ENCODE data around the gene SEMA3G.

Gene SEMA3G

DNA sequence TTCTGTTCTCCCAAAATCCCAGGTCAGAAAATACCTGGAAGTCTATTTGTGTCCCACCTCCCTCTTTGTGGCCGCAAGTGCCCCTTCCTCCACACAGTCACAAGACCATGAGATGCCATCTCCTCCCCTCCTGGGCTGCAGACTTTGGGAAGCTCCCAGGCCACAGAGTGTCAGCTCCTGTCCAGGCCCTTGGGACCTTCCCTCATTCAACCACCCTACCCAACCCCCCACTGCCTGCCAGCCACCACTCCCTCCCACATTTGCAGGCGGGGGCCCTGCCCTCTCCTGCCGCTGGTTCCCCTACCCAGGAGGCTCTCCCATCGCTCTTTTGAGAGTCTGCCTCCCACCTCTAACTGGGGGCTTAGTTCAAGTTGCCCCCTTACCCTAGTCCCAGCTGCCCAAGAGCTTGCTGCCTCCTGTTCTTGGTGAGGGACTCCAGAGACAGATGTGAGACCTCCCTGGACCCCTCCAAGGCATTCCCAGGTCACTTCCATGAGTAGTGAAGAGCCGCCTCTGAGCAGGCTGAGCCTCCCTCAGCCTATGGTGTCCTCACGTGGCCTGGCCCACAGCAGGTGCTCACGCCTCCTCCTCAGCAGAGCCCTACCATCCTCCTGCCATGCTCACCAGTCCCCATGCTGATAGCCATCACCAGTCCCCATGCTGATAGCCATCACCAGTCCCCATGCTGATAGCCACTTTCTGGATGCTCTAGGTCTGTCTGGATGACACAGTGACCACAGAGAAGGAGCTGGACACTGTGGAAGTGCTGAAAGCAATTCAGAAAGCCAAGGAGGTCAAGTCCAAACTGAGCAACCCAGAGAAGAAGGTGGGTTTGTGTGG, 34.4 kb upstream of the SEMA3G start:
- no peak for DNase-seq

DNA sequence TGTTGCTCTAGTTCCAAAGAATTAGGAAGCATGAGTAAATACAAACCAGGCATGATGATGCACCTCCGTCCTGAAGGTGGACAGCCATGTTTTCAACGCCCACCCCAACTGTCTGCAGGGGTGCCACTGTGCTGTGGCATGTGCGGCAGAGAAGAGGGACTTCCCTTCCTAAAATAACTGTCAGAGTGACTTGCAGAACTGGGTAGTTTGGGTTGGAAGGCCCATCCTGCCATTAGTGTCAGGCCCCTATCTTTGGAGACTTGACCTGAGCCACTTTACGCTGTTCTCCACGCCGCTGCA, 32.8 kb upstream of the SEMA3G start:
- DNase-seq = no peak

DNA sequence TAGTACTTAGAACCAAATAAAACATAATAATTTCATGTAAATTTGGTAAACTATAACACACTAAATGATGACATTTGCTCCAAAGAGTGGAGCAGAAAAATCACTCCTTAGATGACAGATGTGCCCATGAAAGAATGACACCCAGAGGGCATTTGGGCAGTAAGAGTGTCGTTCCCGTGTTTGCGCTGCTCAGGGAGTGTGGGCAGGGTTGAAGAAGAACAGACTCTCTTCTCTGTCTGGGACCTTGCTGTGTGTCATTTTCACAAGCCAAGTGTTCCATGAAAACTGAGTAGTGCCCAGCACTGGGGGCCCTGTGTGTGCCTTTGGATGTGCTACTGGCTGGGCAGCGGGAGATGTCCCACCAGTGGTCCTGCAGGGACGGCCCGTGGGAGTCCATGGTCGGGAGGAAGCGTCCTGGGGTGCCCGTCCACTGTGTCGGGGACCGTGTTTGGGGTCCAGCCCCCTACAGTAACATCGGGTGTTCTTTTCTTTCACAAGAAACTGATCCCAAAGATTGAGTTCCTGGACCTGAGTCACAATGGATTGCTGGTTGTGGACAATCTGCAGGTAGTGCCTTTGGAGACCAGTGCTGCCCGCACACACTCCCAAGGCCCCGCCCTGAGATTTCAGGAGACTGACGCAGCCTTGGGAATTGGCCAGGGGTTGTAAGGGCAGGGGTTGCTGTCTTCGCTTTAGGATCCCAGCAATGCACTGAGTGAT, 32.3 kb upstream of the SEMA3G start:
- no peak for DNase-seq

DNA sequence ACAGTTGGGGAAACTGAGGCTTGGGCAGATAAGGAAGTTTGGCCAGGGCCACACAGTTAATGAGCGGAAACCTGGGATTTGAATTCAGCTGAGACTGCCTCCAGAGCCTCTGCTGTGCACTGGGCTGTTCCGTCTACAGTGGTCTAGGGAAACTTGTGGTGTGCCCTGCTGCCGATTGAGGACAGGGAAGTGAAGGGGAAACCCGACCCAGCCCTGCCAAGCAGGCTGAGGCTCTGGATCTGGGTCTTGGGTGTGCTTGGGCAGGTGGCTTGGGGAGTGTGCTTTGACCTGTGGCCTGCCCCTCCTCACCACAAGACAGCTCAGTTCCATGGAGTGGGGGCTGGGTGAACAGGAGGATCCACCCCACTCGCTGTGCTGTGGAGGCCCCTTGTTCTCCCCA, 28.1 kb upstream of the SEMA3G start:
- DNase-seq = no peak

- DNase-seq = no peak
These were observed 27.5 kb upstream of the SEMA3G start for GRCh38 chr3:52472239-52473000.

- DNase-seq = peak; percentile 30 to 32
These were observed 26.7 kb upstream of the SEMA3G start for GRCh38 chr3:52471371-52472238.

DNA sequence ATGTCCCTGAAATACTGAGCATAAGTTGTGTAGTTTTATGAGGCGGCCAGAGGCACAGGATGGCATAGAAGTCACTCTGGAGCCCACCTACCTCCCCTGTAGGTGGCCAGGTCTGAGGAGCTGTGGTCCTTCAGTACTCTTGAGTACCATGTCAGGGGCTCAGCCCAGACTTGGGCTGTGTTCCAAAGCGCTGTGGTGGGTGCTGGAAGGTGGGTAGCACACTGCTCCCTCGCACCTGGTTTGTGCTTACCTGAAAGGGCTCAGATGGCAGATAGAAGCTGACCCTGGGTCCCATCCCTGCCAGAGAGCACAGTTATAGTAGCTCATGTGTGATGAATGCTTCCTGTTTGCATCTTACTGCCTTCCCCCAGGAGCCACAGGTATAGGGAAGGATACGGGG, 26.0 kb upstream of the SEMA3G start:
- no peak for DNase-seq

- no peak for DNase-seq
These were observed 24.1 kb upstream of the SEMA3G start for GRCh38 chr3:52469001-52469400.

- no peak for DNase-seq
These were observed 23.4 kb upstream of the SEMA3G start for GRCh38 chr3:52468336-52468735.

DNA sequence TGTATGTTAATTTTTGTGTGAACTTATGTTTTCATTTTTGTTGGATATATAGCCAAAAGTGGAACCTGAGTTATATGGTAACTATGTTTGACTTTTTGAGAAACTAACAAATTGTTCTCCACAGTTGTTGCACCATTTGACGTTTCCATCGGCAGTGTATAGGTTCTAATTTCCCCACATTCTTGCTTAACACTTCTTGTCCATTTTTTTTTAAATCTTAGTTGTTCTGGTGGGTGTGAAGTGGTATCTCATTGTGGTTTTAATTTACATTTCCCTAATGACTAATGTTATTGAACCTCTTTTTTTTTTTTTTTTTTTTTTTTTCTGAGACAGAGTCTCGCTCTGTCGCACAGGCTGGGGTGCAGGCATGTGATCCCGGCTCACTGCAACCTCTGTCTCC, 18.5 kb upstream of the SEMA3G start:
- no peak for DNase-seq

GRCh38 chr3:52461874-52462273, 17.0 kb upstream of the SEMA3G start:
- DNase-seq = no peak

- DNase-seq = no peak
These were observed 14.1 kb upstream of the SEMA3G start for GRCh38 chr3:52458770-52459545.

- DNase-seq = no peak
These were observed 13.3 kb upstream of the SEMA3G start for GRCh38 chr3:52458031-52458760.

DNA sequence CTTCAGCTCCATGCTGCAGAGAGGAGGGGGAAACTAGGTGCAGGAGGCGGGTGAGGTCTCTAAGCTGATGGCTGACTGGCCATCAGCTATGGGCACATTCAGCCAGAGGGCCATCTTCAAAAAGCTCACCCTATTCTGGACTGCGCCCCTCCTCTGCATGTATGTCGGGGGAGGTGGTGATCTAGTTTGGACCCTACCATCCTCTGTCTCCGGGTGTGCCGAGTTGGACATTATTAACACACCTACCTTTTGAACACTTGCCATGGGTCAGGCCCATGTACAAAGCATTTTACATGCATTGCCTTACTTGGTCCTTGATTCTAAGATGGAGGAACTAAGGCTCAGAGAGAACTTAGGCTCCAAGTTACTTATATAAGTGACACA, 11.9 kb upstream of the SEMA3G start:
- DNase-seq = no peak

GRCh38 chr3:52456169-52456799, 11.4 kb upstream of the SEMA3G start:
- DNase-seq = no peak

GRCh38 chr3:52455283-52456168, 10.6 kb upstream of the SEMA3G start, which contains the start of gene NISCH:
TSS of gene NISCH (plus strand) at chr3:52455604. CDS start at chr3:52455642, 38 bp downstream.
- peak; percentile 99 for DNase-seq

DNA sequence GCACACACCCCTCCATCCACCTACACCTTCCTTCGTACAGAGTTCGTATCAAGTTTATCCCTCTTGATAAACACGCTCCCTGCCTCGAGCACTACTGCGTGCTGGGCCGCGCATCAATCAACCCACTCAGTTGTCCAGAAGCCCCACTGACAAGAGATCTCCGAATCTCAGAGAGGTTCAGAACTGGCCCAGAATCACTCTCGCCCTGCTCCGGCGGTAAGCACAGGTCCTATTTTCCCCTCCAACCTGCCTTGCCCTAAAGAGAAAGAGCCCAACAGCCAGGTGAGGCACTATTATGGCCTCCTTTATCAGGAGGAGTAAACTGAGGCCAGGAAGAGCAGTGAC, 10.0 kb upstream of the SEMA3G start:
- DNase-seq = no peak

GRCh38 chr3:52454250-52454937, 9.5 kb upstream of the SEMA3G start:
- no peak for DNase-seq
